ENCODE measurements around the gene ZFAND3. TPM values are rescaled to one million over a fixed set of nuclear protein-coding genes. Genes with fewer than 3 reads are reported as not detected.

The ZFAND3 gene
- total RNA-seq, 2 donors from 2014 or later: 26.1 to 32.0 TPM

- Mint-ChIP-seq H3K36me3 (ENCODE audit: low read depth) (peaks cover 11% of the 10 kb centered on the region), H3K27me3 (no peaks in the 10 kb centered on the region), H3K4me3 (no peak overlapping the region), H3K4me1 (peaks cover 15% of the 10 kb centered on the region), H3K27ac (no peak overlapping the region), H3K9me3 (no peaks in the 10 kb centered on the region)
- no peak for ATAC-seq (replicated peaks)
Observed at GRCh38 chr6:37972994-37973757, 153.6 kb downstream of the ZFAND3 start.

- Mint-ChIP-seq H3K27me3 (no peaks in the 10 kb centered on the region), H3K9me3 (no peaks in the 10 kb centered on the region), H3K4me3 (no peak overlapping the region), H3K36me3 (ENCODE audit: low read depth) (peaks cover 11% of the 10 kb centered on the region), H3K27ac (no peak overlapping the region), H3K4me1 (peaks cover 21% of the 10 kb centered on the region)
- ATAC-seq (replicated peaks): no peak
Observed at GRCh38 chr6:37974381-37974780, 154.9 kb downstream of the ZFAND3 start.

- Mint-ChIP-seq H3K27ac (no peak overlapping the region), H3K36me3 (ENCODE audit: low read depth) (peaks cover 11% of the 10 kb centered on the region), H3K9me3 (no peaks in the 10 kb centered on the region), H3K27me3 (no peaks in the 10 kb centered on the region), H3K4me3 (no peak overlapping the region), H3K4me1 (peaks cover 27% of the 10 kb centered on the region)
- ATAC-seq (replicated peaks): no peak
Observed at GRCh38 chr6:37974943-37975342, 155.4 kb downstream of the ZFAND3 start.

GRCh38 chr6:37977715-37978114, 158.2 kb downstream of the ZFAND3 start:
- no peaks in the 10 kb centered on the region for H3K9me3 Mint-ChIP-seq
- peaks cover 11% of the 10 kb centered on the region for H3K36me3 Mint-ChIP-seq (ENCODE audit: low read depth)
- no peak for ATAC-seq (replicated peaks)
- H3K4me1 Mint-ChIP-seq: peaks cover 29% of the 10 kb centered on the region
- no peak overlapping the region for H3K4me3 Mint-ChIP-seq
- no peaks in the 10 kb centered on the region for H3K27me3 Mint-ChIP-seq
- peak overlapping the region; percentile 65 for H3K27ac Mint-ChIP-seq

- Mint-ChIP-seq H3K27me3 (no peaks in the 10 kb centered on the region), H3K36me3 (ENCODE audit: low read depth) (peaks cover 5% of the 10 kb centered on the region), H3K4me1 (peaks cover 40% of the 10 kb centered on the region), H3K4me3 (no peak overlapping the region), H3K27ac (peak overlapping the region; percentile 41), H3K9me3 (no peaks in the 10 kb centered on the region)
- ATAC-seq (replicated peaks): no peak
Observed at GRCh38 chr6:37979392-37980221, 160.1 kb downstream of the ZFAND3 start.

- peak overlapping the region; percentile 41 for H3K27ac Mint-ChIP-seq
- peaks cover 40% of the 10 kb centered on the region for H3K4me1 Mint-ChIP-seq
- H3K4me3 Mint-ChIP-seq: no peak overlapping the region
- ATAC-seq (replicated peaks): no peak
- H3K36me3 Mint-ChIP-seq (ENCODE audit: low read depth): no peaks in the 10 kb centered on the region
- H3K9me3 Mint-ChIP-seq: no peaks in the 10 kb centered on the region
- no peaks in the 10 kb centered on the region for H3K27me3 Mint-ChIP-seq
Observed at GRCh38 chr6:37980222-37980595, 160.7 kb downstream of the ZFAND3 start.

GRCh38 chr6:37981626-37982025, 162.1 kb downstream of the ZFAND3 start:
- no peaks in the 10 kb centered on the region for H3K36me3 Mint-ChIP-seq (ENCODE audit: low read depth)
- no peaks in the 10 kb centered on the region for H3K27me3 Mint-ChIP-seq
- no peak overlapping the region for H3K4me3 Mint-ChIP-seq
- H3K27ac Mint-ChIP-seq: no peak overlapping the region
- no peaks in the 10 kb centered on the region for H3K9me3 Mint-ChIP-seq
- H3K4me1 Mint-ChIP-seq: peaks cover 50% of the 10 kb centered on the region
- no peak for ATAC-seq (replicated peaks)

- ATAC-seq (replicated peaks): no peak
- Mint-ChIP-seq H3K4me1 (peaks cover 50% of the 10 kb centered on the region), H3K4me3 (no peak overlapping the region), H3K27me3 (no peaks in the 10 kb centered on the region), H3K27ac (no peak overlapping the region), H3K36me3 (ENCODE audit: low read depth) (no peaks in the 10 kb centered on the region), H3K9me3 (no peaks in the 10 kb centered on the region)
Observed at GRCh38 chr6:37982317-37982716, 162.8 kb downstream of the ZFAND3 start.

GRCh38 chr6:37983720-37984501, 164.4 kb downstream of the ZFAND3 start:
- Mint-ChIP-seq H3K27me3 (no peaks in the 10 kb centered on the region), H3K27ac (peak overlapping the region; percentile 62), H3K36me3 (ENCODE audit: low read depth) (no peaks in the 10 kb centered on the region), H3K4me3 (peak overlapping the region; percentile 38), H3K4me1 (peaks cover 48% of the 10 kb centered on the region), H3K9me3 (no peaks in the 10 kb centered on the region)
- peak; percentile 69 for ATAC-seq (replicated peaks)

GRCh38 chr6:37984578-37984977, 165.1 kb downstream of the ZFAND3 start:
- no peaks in the 10 kb centered on the region for H3K36me3 Mint-ChIP-seq (ENCODE audit: low read depth)
- ATAC-seq (replicated peaks): no peak
- no peaks in the 10 kb centered on the region for H3K9me3 Mint-ChIP-seq
- H3K4me1 Mint-ChIP-seq: peaks cover 46% of the 10 kb centered on the region
- H3K27ac Mint-ChIP-seq: peak overlapping the region; percentile 62
- peak overlapping the region; percentile 38 for H3K4me3 Mint-ChIP-seq
- no peaks in the 10 kb centered on the region for H3K27me3 Mint-ChIP-seq

GRCh38 chr6:37985355-37985754, 165.8 kb downstream of the ZFAND3 start:
- Mint-ChIP-seq H3K36me3 (ENCODE audit: low read depth) (no peaks in the 10 kb centered on the region), H3K27me3 (no peaks in the 10 kb centered on the region), H3K9me3 (no peaks in the 10 kb centered on the region), H3K27ac (peak overlapping the region; percentile 66), H3K4me3 (peak overlapping the region; percentile 34), H3K4me1 (peaks cover 43% of the 10 kb centered on the region)
- ATAC-seq (replicated peaks): peak; percentile 30

GRCh38 chr6:37987018-37987417, 167.5 kb downstream of the ZFAND3 start:
- H3K27ac Mint-ChIP-seq: peak overlapping the region; percentile 84
- H3K27me3 Mint-ChIP-seq: no peaks in the 10 kb centered on the region
- H3K4me3 Mint-ChIP-seq: peak overlapping the region; percentile 34
- peaks cover 38% of the 10 kb centered on the region for H3K4me1 Mint-ChIP-seq
- no peaks in the 10 kb centered on the region for H3K9me3 Mint-ChIP-seq
- H3K36me3 Mint-ChIP-seq (ENCODE audit: low read depth): no peaks in the 10 kb centered on the region
- peak; percentile 84 for ATAC-seq (replicated peaks)

GRCh38 chr6:37987559-37987958, 168.0 kb downstream of the ZFAND3 start:
- ATAC-seq (replicated peaks): no peak

GRCh38 chr6:37988127-37988526, 168.6 kb downstream of the ZFAND3 start:
- Mint-ChIP-seq H3K4me3 (no peak overlapping the region), H3K36me3 (ENCODE audit: low read depth) (no peaks in the 10 kb centered on the region), H3K27me3 (no peaks in the 10 kb centered on the region), H3K27ac (peak overlapping the region; percentile 80), H3K9me3 (no peaks in the 10 kb centered on the region), H3K4me1 (peaks cover 38% of the 10 kb centered on the region)
- ATAC-seq (replicated peaks): no peak

More at GRCh38 chr6:37987559-37987958, 168.0 kb downstream of the ZFAND3 start:
- Mint-ChIP-seq H3K27me3 (no peaks in the 10 kb centered on the region), H3K4me1 (peaks cover 38% of the 10 kb centered on the region), H3K9me3 (no peaks in the 10 kb centered on the region), H3K27ac (peak overlapping the region; percentile 84), H3K4me3 (peak overlapping the region; percentile 34), H3K36me3 (ENCODE audit: low read depth) (no peaks in the 10 kb centered on the region)

Data from activated T-helper 17 cell treated with anti-CD3 and anti-CD28 coated beads, Interleukin-2, amount 50 U/mL, for 72 hours (primary cell).